Peyer's patch (tissue), 4 donors: ENCODE data around the gene FAU.

Source experiments
- POLR2A ChIP-seq, 2 donors: fragments of 450-650 bp; IDR thresholded peaks; one replicate each; pipeline ENCODE4 v1.5.1; 2017; ENCODE audit warnings: antibody characterized with exemption in 2 of 2, mild to moderate bottlenecking in 2 of 2, moderate library complexity in 2 of 2
- TF ChIP-seq, protein P1 (sequence below), 6 experiments: fragments of 450-650 bp in 4 of 6; fragments of 200-600 bp in 2 of 6; sonication (generic) in 1 of 6; IDR thresholded peaks; one replicate each; pipeline ENCODE4 v1.5.1; 2017 to 2019; ENCODE audit warnings: antibody characterized with exemption in 6 of 6, mild to moderate bottlenecking in 3 of 6, moderate library complexity in 1 of 6

DNA sequence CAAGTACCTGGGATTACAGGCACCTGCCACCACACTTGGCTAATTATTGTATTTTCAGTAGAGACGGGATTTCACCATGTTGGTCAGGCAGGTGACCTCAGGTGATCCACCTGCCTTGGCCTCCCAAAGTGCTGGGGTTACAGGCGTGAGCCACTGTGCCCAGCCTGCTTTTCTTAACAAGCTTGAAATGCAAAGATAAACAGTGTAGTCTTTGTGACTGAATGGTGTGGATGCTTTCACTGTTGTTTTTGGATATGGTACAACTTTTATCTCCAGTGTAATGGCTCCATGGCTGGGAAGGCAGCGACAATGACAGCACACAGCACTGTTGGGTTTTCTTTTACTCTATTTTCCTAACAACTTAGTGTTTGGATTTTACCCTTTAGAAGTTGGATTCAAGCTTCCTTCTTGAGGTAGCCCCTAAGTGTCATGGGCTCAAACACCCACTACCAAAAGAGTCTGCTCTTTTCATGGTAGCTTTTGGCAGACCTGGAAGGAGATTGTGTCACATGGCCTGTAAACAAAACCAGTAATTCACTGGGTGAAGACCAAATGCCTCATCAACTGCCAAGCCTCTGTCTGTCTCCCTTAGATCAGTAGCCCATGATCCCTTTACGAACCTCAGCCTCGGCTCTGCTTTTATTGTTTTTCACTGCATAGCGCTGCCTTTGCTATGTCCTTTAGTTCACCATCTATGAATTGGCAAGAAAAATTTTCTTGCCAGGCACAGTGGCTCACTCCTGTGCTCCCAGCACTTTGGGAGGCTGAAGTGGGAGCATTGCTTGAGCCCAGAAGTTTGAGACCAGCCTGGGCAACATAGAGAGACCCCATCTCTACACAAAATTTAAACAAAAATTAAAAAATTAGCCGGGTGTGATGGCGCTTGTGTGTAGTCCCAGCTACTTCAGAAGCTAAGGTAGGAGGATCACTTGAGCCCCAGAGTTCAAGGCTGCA, 19.5 kb downstream of the FAU start:
- TF ChIP-seq, protein P1, sequence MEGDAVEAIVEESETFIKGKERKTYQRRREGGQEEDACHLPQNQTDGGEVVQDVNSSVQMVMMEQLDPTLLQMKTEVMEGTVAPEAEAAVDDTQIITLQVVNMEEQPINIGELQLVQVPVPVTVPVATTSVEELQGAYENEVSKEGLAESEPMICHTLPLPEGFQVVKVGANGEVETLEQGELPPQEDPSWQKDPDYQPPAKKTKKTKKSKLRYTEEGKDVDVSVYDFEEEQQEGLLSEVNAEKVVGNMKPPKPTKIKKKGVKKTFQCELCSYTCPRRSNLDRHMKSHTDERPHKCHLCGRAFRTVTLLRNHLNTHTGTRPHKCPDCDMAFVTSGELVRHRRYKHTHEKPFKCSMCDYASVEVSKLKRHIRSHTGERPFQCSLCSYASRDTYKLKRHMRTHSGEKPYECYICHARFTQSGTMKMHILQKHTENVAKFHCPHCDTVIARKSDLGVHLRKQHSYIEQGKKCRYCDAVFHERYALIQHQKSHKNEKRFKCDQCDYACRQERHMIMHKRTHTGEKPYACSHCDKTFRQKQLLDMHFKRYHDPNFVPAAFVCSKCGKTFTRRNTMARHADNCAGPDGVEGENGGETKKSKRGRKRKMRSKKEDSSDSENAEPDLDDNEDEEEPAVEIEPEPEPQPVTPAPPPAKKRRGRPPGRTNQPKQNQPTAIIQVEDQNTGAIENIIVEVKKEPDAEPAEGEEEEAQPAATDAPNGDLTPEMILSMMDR (IDR thresholded peaks at IDR 0.05): no peak
- TF ChIP-seq POLR2A (IDR thresholded peaks at IDR 0.05): no peak
